ENCODE data around the gene WSB2.

Gene WSB2

DNA sequence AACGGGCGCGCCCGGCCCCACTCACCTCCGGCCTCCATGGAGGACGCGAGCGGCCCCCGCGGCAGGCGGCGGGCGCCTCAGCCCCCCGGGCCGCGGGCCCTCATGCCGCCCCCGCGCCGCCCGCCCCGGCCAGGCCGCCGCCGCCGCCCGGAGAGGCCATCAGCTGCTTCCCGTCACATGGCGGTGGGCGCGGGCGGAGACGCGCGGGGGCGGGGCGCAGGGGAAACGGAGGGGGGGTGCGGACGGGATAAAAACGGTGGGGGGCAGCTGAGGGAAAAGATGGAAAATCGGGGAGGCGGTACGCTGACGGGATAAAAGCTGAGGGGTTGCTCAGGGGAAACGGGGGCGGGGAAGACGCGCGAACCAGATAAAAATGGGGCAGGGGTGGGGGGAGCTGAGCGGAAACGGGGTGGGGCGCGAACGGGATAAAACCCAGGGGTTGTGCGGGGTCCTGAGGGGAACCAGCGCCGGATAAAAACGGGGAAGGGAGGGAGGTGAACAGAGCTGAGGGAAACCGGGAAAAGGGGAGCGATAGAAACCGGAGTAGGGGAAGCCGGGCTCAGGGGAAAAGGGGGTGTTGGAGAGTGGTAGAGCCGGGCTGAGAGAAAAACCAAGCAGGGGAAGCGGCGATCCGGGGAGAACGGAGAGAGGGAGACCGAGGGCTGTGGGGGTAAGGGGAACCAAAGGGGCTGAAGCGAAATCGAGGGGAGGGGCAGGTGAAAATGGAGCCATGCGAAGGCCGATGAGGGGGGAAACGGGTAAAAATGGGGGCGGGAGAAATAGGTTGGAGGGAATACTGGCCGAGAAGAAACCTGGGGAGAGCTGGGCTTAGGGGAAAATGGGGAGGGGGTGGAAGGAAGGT, at the start of gene WSB2:
TSS of gene WSB2 (minus strand) at position 169 of the 862 bp plus-strand sequence. CDS start at position 38, 131 bp downstream.
- Histone ChIP-seq H3K9me3 (ENCODE audit: control insufficient read depth, low read depth, low read length) (no peaks in the 10 kb centered on the region), H3K4me3 (ENCODE audit: low read length) (peak within 1 kb of the TSS; percentile 83), H3K27me3 (ENCODE audit: control insufficient read depth, insufficient read depth, low read length) (no peaks in the 10 kb centered on the region), H3K4me1 (ENCODE audit: control insufficient read depth, low read depth, low read length) (peaks cover 19% of the 10 kb centered on the region), H3K36me3 (ENCODE audit: control insufficient read depth, low read depth, low read length) (peaks cover 5% of the 10 kb centered on the region), H3K9ac (ENCODE audit: low read length) (peak within 1 kb of the TSS; percentile 93), H3K27ac (ENCODE audit: low read length) (peak within 1 kb of the TSS; percentile 91)

GRCh38 chr12:118109088-118109487, 48.1 kb upstream of the WSB2 start:
- no peaks in the 10 kb centered on the region for H3K9me3 ChIP-seq (ENCODE audit: control insufficient read depth, low read depth, low read length)
- H3K27me3 ChIP-seq (ENCODE audit: control insufficient read depth, insufficient read depth, low read length), result no peaks in the 10 kb centered on the region
- H3K4me3 ChIP-seq (ENCODE audit: low read length), result no peak overlapping the region
- no peak overlapping the region for H3K27ac ChIP-seq (ENCODE audit: low read length)
- H3K9ac ChIP-seq (ENCODE audit: low read length), result no peak overlapping the region
- no peaks in the 10 kb centered on the region for H3K36me3 ChIP-seq (ENCODE audit: control insufficient read depth, low read depth, low read length)
- H3K4me1 ChIP-seq (ENCODE audit: control insufficient read depth, low read depth, low read length), result no peaks in the 10 kb centered on the region

DNA sequence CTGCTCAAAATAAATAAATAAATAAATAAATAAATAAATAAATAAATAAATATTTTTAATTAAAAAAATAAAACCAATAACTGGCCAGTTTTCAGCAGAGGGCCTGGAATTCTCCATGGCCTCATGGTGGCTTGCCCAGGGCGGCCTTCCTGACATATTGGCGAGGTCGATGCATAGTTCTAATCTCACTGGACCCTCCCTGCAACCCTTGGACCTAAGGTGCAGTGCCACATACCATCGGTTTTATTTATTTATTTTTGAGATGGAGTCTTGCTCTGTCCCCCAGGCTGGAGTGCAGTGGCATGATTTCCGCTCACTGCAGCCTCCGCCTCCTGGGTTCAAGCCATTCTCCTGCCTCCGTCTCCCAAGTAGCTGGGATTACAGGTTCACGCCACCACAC, 46.7 kb upstream of the WSB2 start:
- Histone ChIP-seq H3K4me3 (ENCODE audit: low read length) (no peak overlapping the region), H3K9ac (ENCODE audit: low read length) (no peak overlapping the region), H3K27ac (ENCODE audit: low read length) (no peak overlapping the region), H3K9me3 (ENCODE audit: control insufficient read depth, low read depth, low read length) (no peaks in the 10 kb centered on the region), H3K27me3 (ENCODE audit: control insufficient read depth, insufficient read depth, low read length) (no peaks in the 10 kb centered on the region), H3K36me3 (ENCODE audit: control insufficient read depth, low read depth, low read length) (no peaks in the 10 kb centered on the region), H3K4me1 (ENCODE audit: control insufficient read depth, low read depth, low read length) (no peaks in the 10 kb centered on the region)

DNA sequence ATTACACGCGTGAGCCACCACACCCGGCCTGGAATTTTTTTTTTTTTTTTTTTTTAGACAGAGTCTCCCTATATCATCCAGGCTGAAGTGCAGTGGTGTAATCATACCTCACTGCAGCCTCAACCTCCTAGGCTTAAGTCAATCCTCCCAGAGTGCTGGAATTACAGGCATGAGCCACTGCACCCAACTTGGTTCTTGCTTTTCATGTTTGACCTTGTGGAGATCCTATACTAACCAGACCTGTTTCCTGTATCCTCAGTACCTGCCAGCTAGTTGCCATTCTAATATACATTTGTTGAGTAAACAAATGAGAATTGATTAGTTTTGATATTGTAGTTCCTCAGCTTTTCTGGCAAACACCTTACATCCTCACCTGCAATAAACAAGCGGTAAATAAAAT, 46.0 kb upstream of the WSB2 start:
- Histone ChIP-seq H3K27me3 (ENCODE audit: control insufficient read depth, insufficient read depth, low read length) (no peaks in the 10 kb centered on the region), H3K4me3 (ENCODE audit: low read length) (no peak overlapping the region), H3K36me3 (ENCODE audit: control insufficient read depth, low read depth, low read length) (no peaks in the 10 kb centered on the region), H3K4me1 (ENCODE audit: control insufficient read depth, low read depth, low read length) (peaks cover 6% of the 10 kb centered on the region), H3K9ac (ENCODE audit: low read length) (no peak overlapping the region), H3K27ac (ENCODE audit: low read length) (no peak overlapping the region), H3K9me3 (ENCODE audit: control insufficient read depth, low read depth, low read length) (no peaks in the 10 kb centered on the region)

- H3K27ac ChIP-seq (ENCODE audit: low read length), result peak within 1 kb of the TSS; percentile 62
- H3K4me1 ChIP-seq (ENCODE audit: control insufficient read depth, low read depth, low read length), result peaks cover 7% of the 10 kb centered on the region
- no peaks in the 10 kb centered on the region for H3K27me3 ChIP-seq (ENCODE audit: control insufficient read depth, insufficient read depth, low read length)
- H3K9me3 ChIP-seq (ENCODE audit: control insufficient read depth, low read depth, low read length), result no peaks in the 10 kb centered on the region
- H3K36me3 ChIP-seq (ENCODE audit: control insufficient read depth, low read depth, low read length), result peaks cover 8% of the 10 kb centered on the region
- peak within 1 kb of the TSS; percentile 86 for H3K9ac ChIP-seq (ENCODE audit: low read length)
- peak within 1 kb of the TSS; percentile 86 for H3K4me3 ChIP-seq (ENCODE audit: low read length)
Observed at GRCh38 chr12:118103601-118104382, 42.8 kb upstream of the WSB2 start, which contains the start of gene VSIG10. TSS of gene VSIG10 (minus strand) at chr12:118104011. CDS start at chr12:118103671, 340 bp downstream.

DNA sequence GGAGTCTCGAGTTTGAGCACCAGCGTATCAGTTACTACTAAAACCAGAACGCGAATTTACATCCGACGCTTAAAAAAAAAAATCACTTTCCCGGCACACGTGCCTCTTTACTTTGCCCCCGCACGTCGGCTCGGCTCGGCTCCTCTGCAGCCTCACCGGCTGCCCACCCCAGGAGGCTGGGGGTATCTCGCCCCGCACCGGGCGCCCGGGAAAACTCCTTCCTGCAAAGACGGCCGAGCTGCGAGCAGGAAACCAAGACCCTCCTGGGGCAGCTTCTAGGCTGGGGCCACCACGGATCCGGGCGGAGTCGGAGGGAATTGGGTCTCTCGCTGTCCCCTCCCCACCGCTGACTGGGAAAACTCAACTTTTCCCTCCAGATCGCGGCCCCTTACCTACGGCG, 42.2 kb upstream of the WSB2 start:
- H3K4me1 ChIP-seq (ENCODE audit: control insufficient read depth, low read depth, low read length), result peaks cover 11% of the 10 kb centered on the region
- H3K27ac ChIP-seq (ENCODE audit: low read length), result peak overlapping the region; percentile 59
- H3K27me3 ChIP-seq (ENCODE audit: control insufficient read depth, insufficient read depth, low read length), result no peaks in the 10 kb centered on the region
- H3K4me3 ChIP-seq (ENCODE audit: low read length), result peak overlapping the region; percentile 86
- no peaks in the 10 kb centered on the region for H3K9me3 ChIP-seq (ENCODE audit: control insufficient read depth, low read depth, low read length)
- H3K36me3 ChIP-seq (ENCODE audit: control insufficient read depth, low read depth, low read length), result peaks cover 8% of the 10 kb centered on the region
- peak overlapping the region; percentile 86 for H3K9ac ChIP-seq (ENCODE audit: low read length)

DNA sequence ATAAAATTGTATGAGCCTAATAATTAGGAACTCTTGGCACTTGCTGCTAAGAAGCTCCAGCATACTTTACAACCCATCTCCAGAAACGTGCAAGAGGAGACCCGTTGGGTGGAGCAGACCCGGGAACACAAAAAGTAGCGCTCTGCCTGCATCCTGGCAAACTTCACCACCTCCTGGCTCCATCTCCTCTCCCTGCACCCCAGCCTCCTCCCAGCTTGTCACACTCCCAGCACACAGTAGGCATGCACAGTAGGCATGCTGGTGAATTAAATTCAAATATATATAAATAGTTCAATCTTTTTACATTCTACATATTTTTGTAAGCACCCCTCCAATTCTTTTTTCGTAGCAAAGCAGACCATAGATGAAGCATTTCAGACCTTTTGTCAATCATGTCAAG, 41.6 kb upstream of the WSB2 start:
- Histone ChIP-seq H3K36me3 (ENCODE audit: control insufficient read depth, low read depth, low read length) (peaks cover 8% of the 10 kb centered on the region), H3K4me3 (ENCODE audit: low read length) (peak overlapping the region; percentile 86), H3K27ac (ENCODE audit: low read length) (no peak overlapping the region), H3K27me3 (ENCODE audit: control insufficient read depth, insufficient read depth, low read length) (no peaks in the 10 kb centered on the region), H3K9me3 (ENCODE audit: control insufficient read depth, low read depth, low read length) (no peaks in the 10 kb centered on the region), H3K4me1 (ENCODE audit: control insufficient read depth, low read depth, low read length) (peaks cover 11% of the 10 kb centered on the region), H3K9ac (ENCODE audit: low read length) (peak overlapping the region; percentile 86)

DNA sequence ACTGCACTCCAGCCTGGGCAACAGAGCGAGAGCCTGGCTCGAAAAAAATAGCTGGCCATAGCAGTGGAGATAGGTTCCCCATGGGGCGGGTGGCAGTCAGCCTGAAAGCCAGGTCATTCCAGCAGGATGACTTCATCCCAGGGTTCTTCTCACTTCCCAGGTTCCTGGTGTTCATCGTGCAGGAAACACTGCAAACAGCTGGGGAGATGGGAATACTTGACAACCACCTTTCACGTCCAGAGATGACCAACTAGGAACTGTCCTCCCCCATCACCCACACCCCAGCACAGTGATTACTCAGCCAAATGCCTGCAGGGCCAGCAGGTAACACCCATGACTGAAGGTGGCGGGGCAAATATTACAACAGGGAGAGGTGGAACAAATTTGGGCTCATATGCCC, 41.1 kb upstream of the WSB2 start:
- no peaks in the 10 kb centered on the region for H3K9me3 ChIP-seq (ENCODE audit: control insufficient read depth, low read depth, low read length)
- peaks cover 11% of the 10 kb centered on the region for H3K4me1 ChIP-seq (ENCODE audit: control insufficient read depth, low read depth, low read length)
- no peaks in the 10 kb centered on the region for H3K27me3 ChIP-seq (ENCODE audit: control insufficient read depth, insufficient read depth, low read length)
- peak overlapping the region; percentile 86 for H3K4me3 ChIP-seq (ENCODE audit: low read length)
- peak overlapping the region; percentile 86 for H3K9ac ChIP-seq (ENCODE audit: low read length)
- no peak overlapping the region for H3K27ac ChIP-seq (ENCODE audit: low read length)
- peaks cover 8% of the 10 kb centered on the region for H3K36me3 ChIP-seq (ENCODE audit: control insufficient read depth, low read depth, low read length)

- no peak overlapping the region for H3K4me3 ChIP-seq (ENCODE audit: low read length)
- no peak overlapping the region for H3K27ac ChIP-seq (ENCODE audit: low read length)
- no peaks in the 10 kb centered on the region for H3K9me3 ChIP-seq (ENCODE audit: control insufficient read depth, low read depth, low read length)
- H3K4me1 ChIP-seq (ENCODE audit: control insufficient read depth, low read depth, low read length), result peaks cover 11% of the 10 kb centered on the region
- peaks cover 8% of the 10 kb centered on the region for H3K36me3 ChIP-seq (ENCODE audit: control insufficient read depth, low read depth, low read length)
- no peak overlapping the region for H3K9ac ChIP-seq (ENCODE audit: low read length)
- no peaks in the 10 kb centered on the region for H3K27me3 ChIP-seq (ENCODE audit: control insufficient read depth, insufficient read depth, low read length)
Observed at GRCh38 chr12:118101051-118101450, 40.1 kb upstream of the WSB2 start.

- no peak overlapping the region for H3K9ac ChIP-seq (ENCODE audit: low read length)
- no peaks in the 10 kb centered on the region for H3K27me3 ChIP-seq (ENCODE audit: control insufficient read depth, insufficient read depth, low read length)
- no peaks in the 10 kb centered on the region for H3K9me3 ChIP-seq (ENCODE audit: control insufficient read depth, low read depth, low read length)
- H3K4me1 ChIP-seq (ENCODE audit: control insufficient read depth, low read depth, low read length), result peaks cover 11% of the 10 kb centered on the region
- H3K4me3 ChIP-seq (ENCODE audit: low read length), result no peak overlapping the region
- peaks cover 17% of the 10 kb centered on the region for H3K36me3 ChIP-seq (ENCODE audit: control insufficient read depth, low read depth, low read length)
- no peak overlapping the region for H3K27ac ChIP-seq (ENCODE audit: low read length)
Observed at GRCh38 chr12:118098911-118099671, 38.1 kb upstream of the WSB2 start.

GRCh38 chr12:118098401-118098800, 37.4 kb upstream of the WSB2 start:
- Histone ChIP-seq H3K36me3 (ENCODE audit: control insufficient read depth, low read depth, low read length) (peaks cover 19% of the 10 kb centered on the region), H3K9ac (ENCODE audit: low read length) (no peak overlapping the region), H3K4me1 (ENCODE audit: control insufficient read depth, low read depth, low read length) (peaks cover 11% of the 10 kb centered on the region), H3K27me3 (ENCODE audit: control insufficient read depth, insufficient read depth, low read length) (no peaks in the 10 kb centered on the region), H3K4me3 (ENCODE audit: low read length) (no peak overlapping the region), H3K27ac (ENCODE audit: low read length) (no peak overlapping the region), H3K9me3 (ENCODE audit: control insufficient read depth, low read depth, low read length) (no peaks in the 10 kb centered on the region)

Data from iPS-18a (cell line).